GM21723 (cell line): ENCODE results near the gene CUL4A.
"Not testable (repeated sequence)": the region's sequence is repeated elsewhere in the genome, so short reads cannot be mapped to it uniquely, and the experiment has no call there.

Experiments
- ATAC-seq: cut with Tn5 transposase; IDR thresholded peaks from one replicate; pipeline ENCODE4 v1.9.1; 2021; ENCODE audit warnings: mild to moderate bottlenecking, moderate library complexity; ENCODE audit not compliant: unreplicated experiment

Gene CUL4A

GRCh38 chr13:113283904-113284303, 74.5 kb downstream of the CUL4A start:
- ATAC-seq: no peak

- no peak for ATAC-seq
Measured at GRCh38 chr13:113288880-113289279, 79.5 kb downstream of the CUL4A start.

- no peak for ATAC-seq
Measured at GRCh38 chr13:113291129-113291528, 81.7 kb downstream of the CUL4A start.

- no peak for ATAC-seq
Measured at GRCh38 chr13:113292021-113292862, 82.8 kb downstream of the CUL4A start.

GRCh38 chr13:113293686-113294085, 84.3 kb downstream of the CUL4A start:
- no peak for ATAC-seq

- ATAC-seq: no peak
Measured at GRCh38 chr13:113295776-113296175, 86.4 kb downstream of the CUL4A start.

GRCh38 chr13:113296823-113297369, 87.5 kb downstream of the CUL4A start, which contains the start of gene LAMP1:
Gene LAMP1, plus strand, starts transcription at chr13:113297239. Its CDS starts 196 bp downstream, at chr13:113297435.
- peak; percentile 80 for ATAC-seq

- peak; percentile 36 for ATAC-seq
Measured at GRCh38 chr13:113297370-113298042, 88.1 kb downstream of the CUL4A start.

- ATAC-seq: no peak
Measured at GRCh38 chr13:113298043-113298945, 88.9 kb downstream of the CUL4A start.

- no peak for ATAC-seq
Measured at GRCh38 chr13:113299951-113300350, 90.5 kb downstream of the CUL4A start.

GRCh38 chr13:113302986-113303385, 93.6 kb downstream of the CUL4A start:
- ATAC-seq: no peak

GRCh38 chr13:113304121-113304520, 94.7 kb downstream of the CUL4A start:
- no peak for ATAC-seq

- ATAC-seq: no peak
Measured at GRCh38 chr13:113305208-113305607, 95.8 kb downstream of the CUL4A start.

- no peak for ATAC-seq
Measured at GRCh38 chr13:113307491-113307890, 98.1 kb downstream of the CUL4A start.

GRCh38 chr13:113309473-113309872, 100.1 kb downstream of the CUL4A start:
- ATAC-seq: no peak

GRCh38 chr13:113314112-113314511, 104.7 kb downstream of the CUL4A start:
- not testable (repeated sequence) for ATAC-seq

GRCh38 chr13:113314895-113315470, 105.6 kb downstream of the CUL4A start:
- ATAC-seq: not testable (repeated sequence)

GRCh38 chr13:113315992-113316391, 106.6 kb downstream of the CUL4A start:
- ATAC-seq: no peak
